Progenitor cell of endocrine pancreas (in vitro differentiated cells): ENCODE measurements around the gene HSD17B3. TPM values are rescaled to one million over a fixed set of nuclear protein-coding genes. Genes with fewer than 3 reads are reported as not detected.

Experiments used
- DNase-seq: peaks from one replicate; pipeline ENCODE4 v3.0.0; 2021; ENCODE audit warnings: low spot score; ENCODE audit not compliant: unreplicated experiment
- H3K27ac Mint-ChIP-seq: 2 replicates; pipeline ENCODE4 v1.8.0; 2021; ENCODE audit warnings: mild to moderate bottlenecking, moderate library complexity, mixed read lengths
- H3K27me3 Mint-ChIP-seq: 2 replicates; pipeline ENCODE4 v1.8.0; 2021; ENCODE audit warnings: mixed read lengths
- H3K36me3 Mint-ChIP-seq: 2 replicates; pipeline ENCODE4 v1.8.0; 2022; ENCODE audit warnings: mixed read lengths; ENCODE audit not compliant: insufficient read depth
- H3K4me1 Mint-ChIP-seq: 2 replicates; pipeline ENCODE4 v1.8.0; 2021; ENCODE audit warnings: low read depth, mixed read lengths
- H3K4me3 Mint-ChIP-seq: 2 replicates; pipeline ENCODE4 v1.8.0; 2021; ENCODE audit warnings: low read depth, mild to moderate bottlenecking, moderate library complexity, mixed read lengths
- H3K9me3 Mint-ChIP-seq: 2 replicates; pipeline ENCODE4 v1.8.0; 2021; ENCODE audit warnings: low read depth, mixed read lengths
- total RNA-seq: library from RNA; stranded (reverse); gene quantifications from 2 replicates; pipeline ENCODE4 v1.2.1, GENCODE V29; 2021
- TF ChIP-seq, protein P1 (sequence below): fragments of 200-600 bp; sonication (generic); IDR thresholded peaks from one replicate; pipeline ENCODE4 v1.5.0; 2021; ENCODE audit warnings: antibody characterized with exemption, mild to moderate bottlenecking; ENCODE audit not compliant: unreplicated experiment

The HSD17B3 gene
- total RNA-seq, 1 donor from 2014 or later, result not detected

DNA sequence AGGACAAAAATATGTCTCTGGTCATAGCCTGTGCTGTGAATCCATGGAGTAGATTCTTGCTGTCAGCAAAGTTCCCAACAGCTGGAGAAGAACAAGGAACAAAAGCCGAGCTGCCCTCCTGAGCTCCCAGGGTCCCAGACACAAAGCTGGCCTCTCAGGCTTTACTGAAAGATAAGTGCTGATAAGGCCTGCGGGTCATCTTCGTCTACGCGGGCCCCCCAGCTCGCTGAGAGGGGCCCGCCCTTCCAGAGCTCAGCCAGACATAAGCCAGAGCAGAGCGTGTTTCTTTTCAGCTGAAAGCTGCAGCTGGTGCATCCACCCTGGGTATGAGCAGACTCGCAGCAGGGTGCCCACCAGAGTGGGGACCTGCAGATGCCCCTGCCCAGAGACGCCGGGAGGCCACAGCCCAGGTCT, 84.7 kb downstream of the HSD17B3 start:
- Mint-ChIP-seq H3K9me3 (no peaks in the 10 kb centered on the region), H3K27me3 (peaks cover 33% of the 10 kb centered on the region), H3K36me3 (no peaks in the 10 kb centered on the region), H3K4me1 (peaks cover 9% of the 10 kb centered on the region), H3K27ac (no peak overlapping the region), H3K4me3 (peak overlapping the region; percentile 66)
- no peak for DNase-seq
- TF ChIP-seq, protein P1, sequence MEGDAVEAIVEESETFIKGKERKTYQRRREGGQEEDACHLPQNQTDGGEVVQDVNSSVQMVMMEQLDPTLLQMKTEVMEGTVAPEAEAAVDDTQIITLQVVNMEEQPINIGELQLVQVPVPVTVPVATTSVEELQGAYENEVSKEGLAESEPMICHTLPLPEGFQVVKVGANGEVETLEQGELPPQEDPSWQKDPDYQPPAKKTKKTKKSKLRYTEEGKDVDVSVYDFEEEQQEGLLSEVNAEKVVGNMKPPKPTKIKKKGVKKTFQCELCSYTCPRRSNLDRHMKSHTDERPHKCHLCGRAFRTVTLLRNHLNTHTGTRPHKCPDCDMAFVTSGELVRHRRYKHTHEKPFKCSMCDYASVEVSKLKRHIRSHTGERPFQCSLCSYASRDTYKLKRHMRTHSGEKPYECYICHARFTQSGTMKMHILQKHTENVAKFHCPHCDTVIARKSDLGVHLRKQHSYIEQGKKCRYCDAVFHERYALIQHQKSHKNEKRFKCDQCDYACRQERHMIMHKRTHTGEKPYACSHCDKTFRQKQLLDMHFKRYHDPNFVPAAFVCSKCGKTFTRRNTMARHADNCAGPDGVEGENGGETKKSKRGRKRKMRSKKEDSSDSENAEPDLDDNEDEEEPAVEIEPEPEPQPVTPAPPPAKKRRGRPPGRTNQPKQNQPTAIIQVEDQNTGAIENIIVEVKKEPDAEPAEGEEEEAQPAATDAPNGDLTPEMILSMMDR, result no peak

DNA sequence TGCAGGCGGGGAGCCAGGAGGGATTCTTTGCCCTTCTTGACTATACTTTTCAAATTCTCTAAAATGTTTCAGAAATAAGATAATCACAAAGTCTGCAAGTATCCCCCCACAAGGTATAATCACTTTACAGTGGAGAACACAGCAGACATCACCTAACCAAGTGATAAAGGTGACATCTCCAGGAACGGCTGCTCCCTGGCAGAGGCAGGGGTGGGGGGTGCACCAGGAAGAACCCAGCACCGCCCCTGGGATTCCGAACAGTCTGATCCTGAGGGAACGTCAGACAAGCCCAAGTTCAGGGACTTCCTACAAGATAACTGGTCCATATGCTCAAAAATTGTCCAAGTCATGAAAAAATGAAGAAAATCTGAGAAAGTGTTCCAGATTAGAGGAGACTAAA, 85.4 kb downstream of the HSD17B3 start:
- Mint-ChIP-seq H3K9me3 (no peaks in the 10 kb centered on the region), H3K4me3 (no peak overlapping the region), H3K36me3 (no peaks in the 10 kb centered on the region), H3K27ac (no peak overlapping the region), H3K27me3 (peaks cover 32% of the 10 kb centered on the region), H3K4me1 (peaks cover 9% of the 10 kb centered on the region)
- DNase-seq, result no peak
- TF ChIP-seq, protein P1, result no peak

DNA sequence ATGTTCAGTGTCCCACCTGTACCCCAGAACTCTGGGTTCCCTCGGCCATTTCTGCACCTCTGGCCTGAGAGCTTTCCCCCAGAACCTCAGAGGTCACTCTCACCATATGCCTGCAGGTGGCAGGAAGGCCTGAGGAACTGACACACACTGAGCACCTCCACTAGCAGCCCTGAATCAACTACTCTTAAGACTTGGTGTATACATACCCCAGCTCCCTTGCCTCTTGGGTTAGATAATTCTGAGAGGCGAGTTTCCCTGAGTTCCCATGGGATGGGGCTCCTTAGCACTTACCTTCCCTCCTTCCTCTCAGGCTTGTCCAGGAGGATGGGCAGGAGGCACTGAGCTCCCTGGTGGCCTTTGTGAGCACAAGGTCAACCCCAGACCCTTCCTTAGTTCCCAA, 86.1 kb downstream of the HSD17B3 start:
- peaks cover 36% of the 10 kb centered on the region for H3K27me3 Mint-ChIP-seq
- H3K9me3 Mint-ChIP-seq, result no peaks in the 10 kb centered on the region
- H3K4me1 Mint-ChIP-seq, result peaks cover 9% of the 10 kb centered on the region
- no peaks in the 10 kb centered on the region for H3K36me3 Mint-ChIP-seq
- H3K27ac Mint-ChIP-seq, result no peak overlapping the region
- no peak overlapping the region for H3K4me3 Mint-ChIP-seq
- TF ChIP-seq, protein P1, result no peak
- DNase-seq, result no peak

DNA sequence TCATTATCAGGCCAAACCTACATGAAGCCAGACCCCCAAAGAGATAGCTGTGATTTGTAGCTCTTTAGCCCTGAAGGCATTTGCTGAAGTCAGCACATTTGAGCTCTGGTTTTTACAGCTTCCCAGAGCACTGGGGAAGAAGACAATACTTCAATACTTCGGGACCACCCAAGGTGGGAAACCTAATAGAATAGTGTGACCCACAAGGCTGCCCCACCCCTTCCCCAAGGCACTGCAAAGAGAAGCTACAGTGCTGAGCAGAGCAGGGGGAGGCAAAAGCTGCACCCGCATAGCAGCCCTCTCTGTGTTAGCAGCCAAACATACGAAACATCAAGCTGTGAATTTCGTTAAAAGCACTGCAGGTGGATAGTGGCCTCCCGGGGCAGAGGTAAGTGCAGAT, 87.3 kb downstream of the HSD17B3 start:
- TF ChIP-seq, protein P1, result no peak
- H3K4me3 Mint-ChIP-seq, result no peak overlapping the region
- H3K27me3 Mint-ChIP-seq, result peaks cover 34% of the 10 kb centered on the region
- H3K27ac Mint-ChIP-seq, result no peak overlapping the region
- H3K9me3 Mint-ChIP-seq, result no peaks in the 10 kb centered on the region
- no peaks in the 10 kb centered on the region for H3K36me3 Mint-ChIP-seq
- peaks cover 9% of the 10 kb centered on the region for H3K4me1 Mint-ChIP-seq
- DNase-seq, result no peak

DNA sequence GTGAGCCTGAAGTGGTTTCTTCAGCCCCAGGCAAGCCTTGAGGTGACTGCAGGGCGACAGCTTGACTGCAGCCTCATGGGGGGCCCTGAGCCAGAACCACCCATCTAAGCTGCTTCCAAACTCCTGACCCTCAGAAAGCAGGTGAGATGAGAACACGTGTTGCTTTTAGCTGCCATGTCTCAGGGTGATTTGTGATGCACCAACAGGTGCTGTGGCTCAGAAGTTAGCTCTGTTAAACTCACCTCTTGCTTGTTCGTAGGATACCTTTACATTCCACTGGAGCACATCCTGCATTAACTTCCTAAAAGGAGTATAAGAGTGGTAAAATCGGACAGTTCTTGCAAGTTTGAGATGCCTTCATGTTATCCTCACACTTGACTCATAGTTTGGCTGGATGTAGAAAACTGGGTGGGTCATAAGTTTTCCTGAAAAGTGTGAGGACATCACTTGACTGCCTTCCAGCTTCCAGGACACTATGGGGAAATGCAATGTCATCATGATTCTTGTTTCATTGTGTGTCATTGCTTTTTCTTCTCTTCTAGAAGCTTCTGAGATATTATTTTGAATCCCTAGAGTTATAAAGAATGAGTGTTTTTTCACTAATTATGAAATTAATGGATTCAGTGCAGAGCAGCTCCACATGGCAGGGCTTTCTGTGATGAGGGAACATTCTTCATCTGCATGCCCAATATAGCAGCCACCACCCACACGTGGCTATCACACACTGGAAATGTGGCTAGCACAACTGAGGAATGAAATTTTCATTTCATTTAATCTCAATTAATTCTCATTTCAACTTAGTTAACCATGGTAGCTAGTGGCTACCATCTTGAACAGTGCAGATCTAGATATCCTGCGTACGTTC, 92.3 kb downstream of the HSD17B3 start:
- H3K27ac Mint-ChIP-seq, result no peak overlapping the region
- H3K27me3 Mint-ChIP-seq, result peaks cover 13% of the 10 kb centered on the region
- TF ChIP-seq, protein P1, result no peak
- H3K4me3 Mint-ChIP-seq, result no peak overlapping the region
- no peak for DNase-seq
- H3K9me3 Mint-ChIP-seq, result no peaks in the 10 kb centered on the region
- no peaks in the 10 kb centered on the region for H3K36me3 Mint-ChIP-seq
- H3K4me1 Mint-ChIP-seq, result no peaks in the 10 kb centered on the region
